ENCODE data around the gene KDM4B.
"Not testable (repeated sequence)": the region's sequence is repeated elsewhere in the genome, so short reads cannot be mapped to it uniquely, and the experiment has no call there.

- TF ChIP-seq, protein P1, sequence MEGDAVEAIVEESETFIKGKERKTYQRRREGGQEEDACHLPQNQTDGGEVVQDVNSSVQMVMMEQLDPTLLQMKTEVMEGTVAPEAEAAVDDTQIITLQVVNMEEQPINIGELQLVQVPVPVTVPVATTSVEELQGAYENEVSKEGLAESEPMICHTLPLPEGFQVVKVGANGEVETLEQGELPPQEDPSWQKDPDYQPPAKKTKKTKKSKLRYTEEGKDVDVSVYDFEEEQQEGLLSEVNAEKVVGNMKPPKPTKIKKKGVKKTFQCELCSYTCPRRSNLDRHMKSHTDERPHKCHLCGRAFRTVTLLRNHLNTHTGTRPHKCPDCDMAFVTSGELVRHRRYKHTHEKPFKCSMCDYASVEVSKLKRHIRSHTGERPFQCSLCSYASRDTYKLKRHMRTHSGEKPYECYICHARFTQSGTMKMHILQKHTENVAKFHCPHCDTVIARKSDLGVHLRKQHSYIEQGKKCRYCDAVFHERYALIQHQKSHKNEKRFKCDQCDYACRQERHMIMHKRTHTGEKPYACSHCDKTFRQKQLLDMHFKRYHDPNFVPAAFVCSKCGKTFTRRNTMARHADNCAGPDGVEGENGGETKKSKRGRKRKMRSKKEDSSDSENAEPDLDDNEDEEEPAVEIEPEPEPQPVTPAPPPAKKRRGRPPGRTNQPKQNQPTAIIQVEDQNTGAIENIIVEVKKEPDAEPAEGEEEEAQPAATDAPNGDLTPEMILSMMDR (IDR thresholded peaks at IDR 0.05): not testable (repeated sequence)
- TF ChIP-seq POLR2A (IDR thresholded peaks at IDR 0.05; ENCODE audit: low read depth): not testable (repeated sequence)
Measured at GRCh38 chr19:4975601-4976000, 6.7 kb downstream of the KDM4B start.

Data from esophagus muscularis mucosa (tissue), 3 donors.